Measurements from ENCODE around the gene GART.

The GART gene

DNA sequence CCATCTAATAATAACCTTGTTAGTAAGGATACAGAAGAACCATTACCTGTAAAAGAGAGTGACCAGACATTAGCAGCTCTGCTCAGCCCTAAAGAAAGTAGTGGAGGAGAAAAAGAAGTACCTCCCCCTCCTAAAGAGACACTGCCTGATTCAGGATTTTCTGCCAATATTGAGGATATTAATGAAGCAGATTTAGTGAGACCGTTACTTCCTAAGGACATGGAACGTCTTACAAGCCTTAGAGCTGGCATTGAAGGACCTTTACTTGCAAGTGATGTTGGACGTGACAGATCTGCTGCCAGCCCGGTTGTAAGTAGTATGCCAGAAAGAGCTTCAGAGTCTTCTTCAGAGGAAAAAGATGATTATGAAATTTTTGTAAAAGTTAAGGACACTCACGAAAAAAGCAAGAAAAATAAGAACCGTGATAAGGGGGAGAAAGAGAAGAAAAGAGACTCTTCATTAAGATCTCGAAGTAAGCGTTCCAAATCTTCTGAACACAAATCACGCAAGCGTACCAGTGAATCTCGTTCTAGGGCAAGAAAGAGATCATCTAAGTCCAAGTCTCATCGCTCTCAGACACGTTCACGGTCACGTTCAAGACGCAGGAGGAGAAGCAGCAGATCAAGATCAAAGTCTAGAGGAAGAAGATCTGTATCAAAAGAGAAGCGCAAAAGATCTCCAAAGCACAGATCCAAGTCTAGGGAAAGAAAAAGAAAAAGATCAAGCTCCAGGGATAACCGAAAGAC is 12.5 kb upstream of the GART start:
- DNase-seq (ENCODE audit: low read depth in 2 of 2): no peak

DNA sequence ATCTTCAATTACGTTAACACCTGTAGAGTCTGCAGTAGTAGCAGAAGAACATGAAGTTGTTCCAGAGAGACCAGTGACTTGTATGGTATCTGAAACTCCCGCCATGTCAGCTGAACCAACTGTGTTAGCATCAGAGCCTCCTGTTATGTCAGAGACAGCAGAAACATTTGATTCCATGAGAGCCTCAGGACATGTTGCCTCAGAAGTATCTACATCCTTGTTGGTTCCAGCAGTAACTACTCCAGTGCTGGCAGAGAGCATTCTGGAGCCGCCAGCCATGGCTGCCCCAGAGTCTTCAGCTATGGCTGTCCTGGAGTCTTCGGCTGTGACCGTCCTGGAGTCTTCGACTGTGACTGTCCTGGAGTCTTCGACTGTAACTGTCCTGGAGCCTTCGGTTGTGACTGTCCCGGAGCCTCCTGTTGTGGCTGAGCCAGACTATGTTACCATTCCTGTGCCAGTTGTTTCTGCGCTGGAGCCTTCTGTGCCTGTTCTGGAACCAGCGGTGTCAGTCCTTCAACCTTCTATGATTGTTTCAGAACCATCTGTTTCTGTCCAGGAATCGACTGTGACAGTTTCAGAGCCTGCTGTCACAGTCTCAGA is 11.2 kb upstream of the GART start:
- no peak for DNase-seq (ENCODE audit: low read depth in 2 of 2)

DNA sequence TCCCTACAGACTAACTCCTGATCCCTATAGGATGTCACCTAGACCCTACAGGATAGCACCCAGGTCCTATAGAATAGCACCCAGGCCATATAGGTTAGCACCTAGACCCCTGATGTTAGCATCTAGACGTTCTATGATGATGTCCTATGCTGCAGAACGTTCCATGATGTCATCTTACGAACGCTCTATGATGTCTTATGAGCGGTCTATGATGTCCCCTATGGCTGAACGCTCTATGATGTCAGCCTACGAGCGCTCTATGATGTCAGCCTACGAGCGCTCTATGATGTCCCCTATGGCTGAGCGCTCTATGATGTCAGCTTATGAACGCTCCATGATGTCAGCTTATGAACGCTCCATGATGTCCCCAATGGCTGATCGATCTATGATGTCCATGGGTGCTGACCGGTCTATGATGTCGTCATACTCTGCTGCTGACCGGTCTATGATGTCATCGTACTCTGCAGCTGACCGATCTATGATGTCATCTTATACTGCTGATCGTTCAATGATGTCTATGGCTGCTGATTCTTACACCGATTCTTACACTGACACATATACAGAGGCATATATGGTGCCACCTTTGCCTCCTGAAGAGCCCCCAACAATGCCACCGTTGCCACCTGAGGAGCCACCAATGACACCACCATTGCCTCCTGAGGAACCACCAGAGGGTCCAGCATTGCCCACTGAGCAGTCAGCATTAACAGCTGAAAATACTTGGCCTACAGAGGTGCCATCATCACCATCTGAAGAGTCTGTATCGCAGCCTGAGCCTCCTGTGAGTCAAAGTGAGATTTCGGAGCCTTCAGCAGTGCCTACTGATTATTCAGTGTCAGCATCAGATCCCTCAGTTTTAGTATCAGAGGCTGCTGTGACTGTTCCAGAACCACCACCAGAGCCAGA is 10.4 kb upstream of the GART start:
- no peak for DNase-seq (ENCODE audit: low read depth in 2 of 2)

DNA sequence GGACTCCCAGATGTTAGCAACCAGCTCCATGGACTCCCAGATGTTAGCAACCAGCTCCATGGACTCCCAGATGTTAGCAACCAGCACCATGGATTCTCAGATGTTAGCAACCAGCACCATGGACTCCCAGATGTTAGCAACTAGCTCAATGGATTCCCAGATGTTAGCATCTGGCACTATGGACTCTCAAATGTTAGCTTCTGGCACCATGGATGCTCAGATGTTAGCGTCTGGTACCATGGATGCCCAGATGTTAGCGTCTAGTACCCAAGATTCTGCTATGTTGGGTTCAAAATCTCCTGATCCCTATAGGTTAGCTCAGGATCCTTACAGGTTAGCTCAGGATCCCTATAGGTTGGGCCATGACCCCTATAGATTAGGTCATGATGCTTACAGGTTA is 9.7 kb upstream of the GART start:
- no peak for DNase-seq (ENCODE audit: low read depth in 2 of 2)

DNA sequence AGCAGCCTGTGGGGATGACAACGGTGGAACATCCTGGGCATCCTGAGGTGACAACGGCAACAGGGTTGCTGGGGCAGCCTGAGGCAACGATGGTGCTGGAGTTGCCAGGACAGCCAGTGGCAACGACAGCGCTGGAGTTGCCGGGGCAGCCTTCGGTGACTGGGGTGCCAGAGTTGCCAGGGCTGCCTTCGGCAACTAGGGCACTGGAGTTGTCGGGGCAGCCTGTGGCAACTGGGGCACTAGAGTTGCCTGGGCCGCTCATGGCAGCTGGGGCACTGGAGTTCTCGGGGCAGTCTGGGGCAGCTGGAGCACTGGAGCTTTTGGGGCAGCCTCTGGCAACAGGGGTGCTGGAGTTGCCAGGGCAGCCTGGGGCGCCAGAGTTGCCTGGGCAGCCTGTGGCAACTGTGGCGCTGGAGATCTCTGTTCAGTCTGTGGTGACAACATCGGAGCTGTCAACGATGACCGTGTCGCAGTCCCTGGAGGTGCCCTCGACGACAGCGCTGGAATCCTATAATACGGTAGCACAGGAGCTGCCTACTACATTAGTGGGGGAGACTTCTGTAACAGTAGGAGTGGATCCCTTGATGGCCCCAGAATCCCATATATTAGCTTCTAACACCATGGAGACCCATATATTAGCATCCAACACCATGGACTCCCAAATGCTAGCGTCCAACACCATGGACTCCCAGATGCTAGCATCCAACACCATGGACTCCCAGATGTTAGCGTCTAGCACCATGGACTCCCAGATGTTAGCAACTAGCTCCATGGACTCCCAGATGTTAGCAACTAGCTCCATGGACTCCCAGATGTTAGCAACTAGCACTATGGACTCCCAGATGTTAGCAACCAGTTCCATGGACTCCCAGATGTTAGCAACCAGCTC is 9.1 kb upstream of the GART start:
- DNase-seq (ENCODE audit: low read depth in 2 of 2): no peak

DNA sequence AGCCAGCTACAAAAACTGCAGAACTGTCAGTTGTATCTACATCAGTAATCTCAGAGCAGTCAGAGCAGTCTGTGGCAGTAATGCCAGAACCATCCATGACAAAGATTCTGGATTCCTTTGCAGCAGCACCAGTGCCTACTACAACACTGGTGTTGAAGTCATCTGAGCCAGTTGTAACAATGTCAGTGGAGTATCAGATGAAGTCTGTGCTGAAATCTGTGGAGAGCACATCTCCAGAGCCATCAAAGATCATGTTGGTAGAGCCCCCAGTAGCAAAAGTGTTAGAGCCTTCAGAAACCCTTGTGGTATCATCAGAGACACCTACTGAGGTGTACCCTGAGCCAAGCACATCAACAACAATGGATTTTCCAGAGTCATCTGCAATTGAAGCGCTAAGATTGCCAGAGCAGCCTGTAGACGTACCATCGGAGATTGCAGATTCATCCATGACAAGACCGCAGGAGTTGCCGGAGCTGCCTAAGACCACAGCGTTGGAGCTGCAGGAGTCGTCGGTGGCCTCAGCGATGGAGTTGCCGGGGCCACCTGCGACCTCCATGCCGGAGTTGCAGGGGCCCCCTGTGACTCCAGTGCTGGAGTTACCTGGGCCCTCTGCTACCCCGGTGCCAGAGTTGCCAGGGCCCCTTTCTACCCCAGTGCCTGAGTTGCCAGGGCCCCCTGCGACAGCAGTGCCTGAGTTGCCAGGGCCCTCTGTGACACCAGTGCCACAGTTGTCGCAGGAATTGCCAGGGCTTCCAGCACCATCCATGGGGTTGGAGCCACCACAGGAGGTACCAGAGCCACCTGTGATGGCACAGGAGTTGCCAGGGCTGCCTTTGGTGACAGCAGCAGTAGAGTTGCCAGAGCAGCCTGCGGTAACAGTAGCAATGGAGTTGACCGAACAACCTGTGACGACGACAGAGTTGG is 8.2 kb upstream of the GART start:
- no peak for DNase-seq (ENCODE audit: low read depth in 2 of 2)

DNA sequence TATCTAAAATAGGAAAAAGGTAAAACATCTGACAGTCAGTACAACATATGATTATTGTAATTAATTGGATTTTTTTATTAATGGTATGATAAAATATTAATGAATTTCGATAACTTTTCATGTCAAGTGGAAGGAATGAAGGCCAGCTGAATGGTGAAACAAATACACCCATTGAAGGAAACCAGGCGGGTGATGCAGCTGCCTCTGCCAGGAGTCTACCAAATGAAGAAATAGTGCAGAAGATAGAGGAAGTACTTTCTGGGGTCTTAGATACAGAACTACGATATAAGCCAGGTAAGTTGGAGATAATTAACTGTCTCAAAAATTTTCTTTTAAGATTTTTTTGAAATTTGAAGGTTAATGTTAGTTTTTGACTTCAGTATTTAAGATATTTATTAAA is 4.2 kb upstream of the GART start:
- no peak for DNase-seq (ENCODE audit: low read depth in 2 of 2)

DNA sequence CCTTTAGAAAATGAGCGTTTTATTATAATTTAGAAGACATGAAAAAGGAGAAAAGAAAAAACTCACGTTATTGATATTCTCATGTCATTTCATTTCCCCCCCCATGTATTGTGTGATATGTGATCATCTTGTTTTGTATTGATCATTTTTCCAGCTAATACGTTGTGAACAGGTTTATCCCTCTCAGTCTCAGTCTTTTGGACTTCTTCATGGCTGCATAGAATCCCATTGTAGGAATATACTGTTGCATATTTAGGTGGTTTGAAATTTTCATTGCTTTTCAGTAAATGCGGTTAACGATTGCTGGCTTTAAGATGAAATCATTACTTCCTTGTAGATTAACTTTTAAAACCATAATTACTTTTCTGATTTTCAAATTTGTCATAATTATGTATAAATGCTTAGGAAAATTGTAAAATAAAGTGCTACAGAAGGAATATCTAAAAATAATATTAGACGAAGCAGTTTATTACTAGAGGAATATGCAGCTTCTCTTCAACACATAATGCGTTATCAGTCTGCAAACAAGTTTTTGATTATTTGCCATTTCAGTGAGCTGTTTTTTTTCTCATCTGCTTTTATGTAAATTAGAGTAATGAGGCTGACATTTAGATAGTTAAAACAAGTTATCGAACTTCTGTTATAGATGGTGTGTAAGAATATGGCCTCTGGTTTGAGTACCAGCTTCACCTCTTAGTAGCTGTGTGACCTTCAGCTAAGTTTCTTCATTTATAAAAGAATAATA is 2.7 kb upstream of the GART start:
- no peak for DNase-seq (ENCODE audit: low read depth in 2 of 2)

DNA sequence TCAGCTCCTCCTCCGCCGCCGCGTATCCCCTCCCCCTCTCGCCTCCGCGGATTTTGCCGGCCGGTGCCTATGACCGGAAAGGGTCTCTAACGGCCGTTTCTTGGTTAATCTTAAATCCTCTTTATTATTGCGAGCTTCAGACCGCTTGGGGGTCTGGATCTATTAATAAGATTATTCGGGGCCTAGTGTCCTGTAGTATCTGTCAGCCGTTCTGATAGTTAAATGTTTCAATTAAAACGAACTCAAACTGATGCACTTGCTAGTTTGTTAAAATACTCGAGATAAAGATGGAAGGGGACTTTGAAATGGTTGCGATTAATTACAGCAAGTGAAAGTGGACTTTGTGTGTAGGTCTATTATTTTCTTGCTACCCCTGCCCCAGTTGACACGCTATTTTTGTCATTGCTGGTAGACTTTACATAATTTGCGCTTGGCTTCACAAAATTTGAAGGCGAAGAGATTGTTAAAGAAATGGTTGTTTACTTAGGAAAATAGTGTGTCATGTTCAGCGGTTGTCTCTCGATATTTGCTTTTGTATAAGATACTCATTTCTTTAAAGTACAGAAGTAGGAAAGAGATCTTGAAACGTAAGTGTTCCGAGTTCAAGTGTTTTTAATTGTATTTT is 1.7 kb upstream of the GART start:
- DNase-seq (ENCODE audit: low read depth in 2 of 2): no peak

DNA sequence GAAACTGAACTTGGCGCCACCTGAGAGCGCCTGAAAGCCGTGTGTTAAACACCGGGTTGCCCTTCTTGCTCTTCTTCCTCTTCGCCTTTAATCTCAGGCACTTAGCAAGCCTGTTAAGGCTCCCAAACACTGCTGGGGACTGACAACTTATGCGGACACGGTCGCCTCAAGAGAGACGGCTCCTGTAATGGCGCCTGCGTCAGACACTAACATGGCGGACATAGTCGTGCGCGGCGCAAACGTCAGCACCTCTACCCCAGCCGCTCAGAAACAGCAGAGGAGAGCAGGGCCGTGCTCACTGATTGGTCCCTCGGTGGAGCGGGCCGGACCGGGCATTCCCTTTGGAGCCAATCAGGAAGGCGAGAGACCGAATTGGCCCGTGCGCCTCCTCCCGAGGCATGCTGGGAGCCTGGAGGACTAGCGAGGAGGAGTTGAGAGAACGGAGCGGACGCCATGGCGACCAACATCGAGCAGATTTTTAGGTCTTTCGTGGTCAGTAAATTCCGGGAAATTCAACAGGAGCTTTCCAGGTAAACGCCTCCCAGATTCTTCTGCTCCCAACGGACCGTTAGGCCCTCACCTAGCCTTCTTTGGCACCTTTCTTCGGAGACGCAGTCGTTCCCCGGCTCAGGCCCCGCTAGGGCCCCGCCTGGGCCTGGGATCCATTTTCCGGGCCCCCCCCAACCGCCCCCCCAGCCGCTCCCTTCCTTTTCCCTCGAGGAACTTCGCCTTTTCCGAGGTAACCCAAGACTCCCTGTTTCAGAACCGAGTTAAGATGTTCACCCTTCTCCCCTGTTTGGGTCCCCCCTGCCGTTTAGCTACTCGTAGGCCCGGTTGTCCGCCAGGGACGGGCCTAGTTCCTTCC is 955 bp upstream of the GART start, which contains the start of gene SON:
TSS of gene SON (plus strand) at position 399 of the 865 bp plus-strand sequence. CDS start at position 454, 55 bp downstream.
- DNase-seq (ENCODE audit: low read depth in 2 of 2): peak; percentile 97 to 98

DNA sequence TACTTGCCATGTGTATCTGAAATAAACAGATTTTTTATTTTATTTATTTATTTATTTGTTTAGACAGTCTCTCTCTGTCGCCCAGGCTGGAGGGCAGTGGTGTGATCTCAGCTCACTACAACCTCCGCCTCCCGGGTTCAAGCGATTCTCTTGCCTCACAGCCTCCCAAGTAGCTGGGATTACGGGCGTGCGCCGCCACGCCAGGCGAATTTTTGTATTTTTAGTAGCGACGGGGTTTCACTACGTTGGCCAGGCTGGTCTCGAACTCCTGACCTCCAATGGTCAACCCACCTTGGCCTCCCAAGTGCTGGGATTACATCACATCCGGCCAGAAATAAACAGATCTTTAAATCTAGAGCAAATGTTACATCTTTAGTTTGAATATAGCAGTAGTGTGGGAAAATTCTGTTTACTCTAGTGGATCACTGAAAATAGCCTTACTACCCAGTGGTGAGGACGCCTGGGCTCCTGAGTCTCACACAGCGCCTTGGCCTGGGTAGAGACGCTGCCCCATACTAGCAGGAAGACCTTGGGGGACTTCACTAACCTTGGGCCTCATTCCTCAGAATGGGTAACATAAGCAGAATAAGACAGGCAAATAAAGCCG is 709 bp downstream of the GART start:
- no peak for DNase-seq (ENCODE audit: low read depth in 2 of 2)

DNA sequence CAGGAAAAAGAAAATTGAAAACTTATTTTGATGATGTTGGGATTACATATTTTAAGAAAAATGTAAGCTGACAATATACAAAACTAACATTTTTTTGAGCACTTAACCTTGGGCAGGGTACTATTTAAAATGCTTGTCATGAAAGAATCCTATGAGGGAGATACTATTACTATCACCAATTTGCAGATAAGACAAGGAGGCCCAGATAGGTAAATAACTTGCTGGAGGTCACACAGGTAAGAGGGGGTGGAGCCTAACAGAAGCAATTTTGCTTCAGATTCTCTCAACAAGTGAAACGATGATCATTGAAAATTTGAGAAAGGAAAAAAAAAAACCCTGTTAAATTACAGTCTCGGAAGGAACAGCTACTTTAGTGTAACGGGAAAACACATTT is 1.2 kb downstream of the GART start:
- no peak for DNase-seq (ENCODE audit: low read depth in 2 of 2)

DNA sequence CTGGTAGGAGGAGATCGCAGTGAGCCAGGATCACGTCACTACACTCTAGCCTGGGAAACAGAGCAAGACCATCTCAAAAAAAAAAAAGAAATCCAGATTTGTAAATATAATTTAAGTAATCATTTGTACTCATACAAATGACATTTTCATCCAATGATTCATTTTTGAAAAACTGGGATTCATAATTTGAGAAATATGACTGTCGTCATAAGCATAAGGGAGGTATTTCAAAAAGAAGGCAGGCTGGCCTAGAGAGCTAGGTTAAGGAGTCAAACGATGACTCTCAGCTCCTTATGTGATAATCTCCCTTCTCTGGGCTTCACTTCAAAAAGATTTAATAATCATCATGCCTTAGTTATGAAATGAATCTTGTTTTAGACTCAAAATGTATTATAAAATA is 2.3 kb downstream of the GART start:
- DNase-seq (ENCODE audit: low read depth in 2 of 2): peak; percentile 6 to 11

DNA sequence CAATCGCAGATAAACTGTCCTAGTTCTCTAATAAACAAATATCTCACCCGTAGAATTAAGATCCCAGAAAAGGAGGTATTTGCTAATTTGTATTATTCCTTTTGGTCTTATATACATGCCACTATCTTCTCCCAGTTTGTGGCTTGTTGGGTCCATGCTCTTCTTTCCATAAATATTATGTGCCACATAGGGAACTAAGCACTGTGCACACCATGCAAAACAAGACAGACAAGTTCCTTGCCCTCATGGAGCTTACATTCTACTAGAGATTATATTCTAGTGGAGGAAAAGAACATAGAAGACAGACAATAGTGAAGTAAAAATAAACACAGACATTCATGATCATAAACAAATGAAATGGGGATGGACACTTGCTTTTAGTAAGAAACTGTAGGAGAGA is 4.7 kb downstream of the GART start:
- DNase-seq (ENCODE audit: low read depth in 2 of 2): no peak

DNA sequence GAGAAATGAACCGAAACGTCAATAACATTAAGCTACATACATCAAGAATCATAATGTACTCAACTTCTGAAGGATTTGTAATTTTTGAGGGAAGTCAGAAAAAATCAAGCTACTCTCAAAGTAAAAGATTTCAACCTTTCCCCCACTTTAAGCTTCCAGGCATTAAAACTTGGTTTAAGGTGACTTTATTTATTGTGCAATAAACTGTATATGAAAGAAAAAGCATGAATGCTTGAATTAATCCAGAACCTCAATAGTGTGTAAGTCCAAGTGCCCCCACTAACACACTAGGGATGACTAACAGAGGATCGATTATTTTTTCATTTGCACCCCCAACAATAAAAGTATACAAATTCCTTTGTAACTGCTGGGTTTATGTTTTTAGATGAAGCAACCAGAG is 10.9 kb downstream of the GART start:
- no peak for DNase-seq (ENCODE audit: low read depth in 2 of 2)

DNA sequence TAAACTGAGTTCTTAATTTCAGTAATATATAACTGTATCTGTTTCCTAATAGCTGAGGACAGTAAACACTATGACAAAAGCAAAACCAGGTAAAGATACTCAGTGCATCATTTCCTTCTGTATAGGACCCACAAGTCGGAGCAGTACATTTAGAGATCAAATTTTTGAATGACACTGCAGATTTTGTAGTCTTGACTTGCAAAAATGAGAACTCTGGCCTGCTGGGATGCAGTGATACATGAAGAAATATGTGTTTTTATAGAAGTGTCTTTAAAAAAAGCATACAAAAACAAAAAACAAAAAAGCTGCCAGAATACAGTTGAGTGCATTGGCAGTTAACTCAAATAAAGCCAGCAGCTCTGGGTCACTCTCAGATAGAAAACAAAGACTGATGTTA is 19.0 kb downstream of the GART start:
- no peak for DNase-seq (ENCODE audit: low read depth in 2 of 2)

DNA sequence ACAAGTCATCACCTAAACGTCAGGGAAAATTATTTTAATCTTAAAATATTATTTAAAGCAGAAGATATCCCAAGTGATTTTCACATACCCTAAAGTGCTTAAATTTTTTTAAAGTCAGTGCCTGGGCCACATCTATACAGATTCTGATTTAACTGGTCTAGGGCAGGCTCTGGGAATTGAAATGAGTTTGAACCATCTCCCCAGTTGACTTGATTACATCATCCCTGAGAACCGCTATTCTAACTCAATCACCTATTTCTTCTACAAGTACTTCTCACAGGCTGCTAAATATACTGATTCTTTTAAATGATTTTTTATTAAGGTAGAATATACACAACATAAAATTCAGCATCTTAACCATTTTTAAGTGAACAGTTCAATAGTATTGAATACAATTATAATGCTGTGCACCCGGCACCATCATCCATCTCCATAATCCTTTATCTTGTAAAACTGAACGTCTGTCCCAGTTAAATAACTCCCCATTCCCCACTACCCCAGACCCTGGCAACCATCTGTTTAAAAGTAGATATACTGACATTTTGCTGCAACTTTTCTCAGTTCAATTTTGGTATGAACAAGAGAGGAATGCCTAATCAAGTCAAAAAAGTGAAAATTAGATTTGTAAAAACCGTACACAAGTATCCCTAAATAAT is 19.5 kb downstream of the GART start:
- DNase-seq (ENCODE audit: low read depth in 2 of 2): no peak
